ENCODE results near the gene HES3. TPM values are rescaled to one million over a fixed set of nuclear protein-coding genes. Genes with fewer than 3 reads are reported as not detected.

The HES3 gene
- total and polyA plus RNA-seq, 9 donors = not detected

DNA sequence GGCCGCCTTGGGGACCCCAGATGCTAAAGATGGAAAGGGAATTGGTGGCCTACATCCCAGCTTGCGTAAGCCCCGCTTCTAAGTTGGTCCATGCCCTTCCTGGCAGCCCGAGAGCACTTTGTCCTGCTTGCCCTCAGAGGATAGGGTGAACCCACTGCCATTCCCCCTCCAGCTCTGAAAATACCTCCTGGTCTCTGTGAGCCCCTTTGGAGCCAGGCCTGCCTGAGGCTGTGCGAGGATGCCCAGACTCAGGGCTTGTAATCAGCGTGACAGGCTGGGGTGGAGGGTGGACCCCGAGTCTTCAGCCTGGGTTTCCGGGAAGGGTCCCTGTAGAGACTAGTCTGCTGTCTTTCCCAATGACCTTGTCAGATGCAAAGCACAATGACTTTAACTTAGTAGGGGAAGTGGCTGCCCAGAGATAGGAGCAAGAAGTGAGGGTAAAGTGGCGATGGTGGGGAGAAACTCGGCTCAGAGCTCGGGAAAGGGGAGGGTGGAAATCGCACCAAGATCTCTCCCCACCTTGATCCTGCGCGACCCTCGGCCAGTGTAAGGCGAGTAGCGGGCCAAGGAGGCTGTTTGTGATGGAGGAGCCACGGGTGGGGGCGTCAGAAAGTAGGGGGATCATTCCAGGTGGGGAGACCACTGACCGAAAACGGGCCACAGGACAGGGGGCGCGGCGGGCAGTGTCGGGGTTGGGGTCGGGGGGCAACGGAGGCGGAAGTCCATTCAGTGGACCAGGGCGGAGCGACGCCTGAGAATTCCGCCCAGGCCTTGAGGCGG, 2.7 kb upstream of the HES3 start:
- TF ChIP-seq POLR2A (IDR thresholded peaks at IDR 0.05) (no peak), CTCF (IDR thresholded peaks at IDR 0.05) (no peak), EP300 (IDR thresholded peaks at IDR 0.05) (no peak)
- peaks cover 4% of the 10 kb centered on the region for H3K4me1 ChIP-seq (ENCODE audit: insufficient read depth)
- no peak overlapping the region for H3K27ac ChIP-seq
- no peak overlapping the region for H3K4me3 ChIP-seq
- no peak for DNase-seq
- H3K9me3 ChIP-seq = no peaks in the 10 kb centered on the region
- 28 to 33% (median 29%) methylated on average over 33 of the region's 33 CpGs for WGBS, 3 donors
- intact Hi-C loops (cut with DNase I) = loop anchor here in 3 of 4 donors (5.0 to 10.0 kb wide), 5 partner anchors 164 to 196 kb away; partner anchors contain the start of gene KCNAB2 (in 1 of the 3)
- H3K36me3 ChIP-seq = no peaks in the 10 kb centered on the region
- peaks cover 15% of the 10 kb centered on the region for H3K27me3 ChIP-seq

GRCh38 chr1:6241887-6242740, 1.9 kb upstream of the HES3 start:
- H3K4me3 ChIP-seq = no peak overlapping the region
- DNase-seq = peak in 1 of 5 donors; percentile 72
- peaks cover 6% of the 10 kb centered on the region for H3K4me1 ChIP-seq (ENCODE audit: insufficient read depth)
- intact Hi-C loops (cut with DNase I) = loop anchor here in 3 of 4 donors (5.0 to 10.0 kb wide), 5 partner anchors 163 to 197 kb away; partner anchors contain the start of gene KCNAB2 (in 1 of the 3)
- TF ChIP-seq POLR2A (IDR thresholded peaks at IDR 0.05) = no peak
- TF ChIP-seq EP300 (IDR thresholded peaks at IDR 0.05) = no peak
- no peak for TF ChIP-seq CTCF (IDR thresholded peaks at IDR 0.05)
- H3K27ac ChIP-seq = no peak overlapping the region
- H3K36me3 ChIP-seq = no peaks in the 10 kb centered on the region
- 1% methylated on average over 50 to 97 of the region's 99 CpGs for WGBS, 3 donors
- no peaks in the 10 kb centered on the region for H3K9me3 ChIP-seq
- peaks cover 15% of the 10 kb centered on the region for H3K27me3 ChIP-seq

- Histone ChIP-seq H3K4me1 (ENCODE audit: insufficient read depth) (peaks cover 7% of the 10 kb centered on the region), H3K27me3 (peaks cover 15% of the 10 kb centered on the region), H3K36me3 (no peaks in the 10 kb centered on the region), H3K4me3 (no peak overlapping the region), H3K27ac (no peak overlapping the region), H3K9me3 (no peaks in the 10 kb centered on the region)
- DNase-seq = no peak
- no peak for TF ChIP-seq EP300 (IDR thresholded peaks at IDR 0.05)
- TF ChIP-seq CTCF (IDR thresholded peaks at IDR 0.05) = no peak
- TF ChIP-seq POLR2A (IDR thresholded peaks at IDR 0.05) = no peak
- 17 to 31% (median 24%) methylated on average over 9 to 20 of the region's 20 CpGs for WGBS, 3 donors
- intact Hi-C loops (cut with DNase I) = loop anchor here in 3 of 4 donors (5.0 to 10.0 kb wide), 5 partner anchors 162 to 198 kb away; partner anchors contain the start of gene KCNAB2 (in 1 of the 3)
Observed at GRCh38 chr1:6243053-6243834, 735 bp upstream of the HES3 start.

Measured in ovary (tissue), 9 donors.